H9 (cell line): ENCODE measurements around the gene BRPF1. TPM values are rescaled to one million over a fixed set of nuclear protein-coding genes. Genes with fewer than 3 reads are reported as not detected.

ENCODE experiments used
- DNase-seq: peaks from one replicate; pipeline ENCODE4 v3.0.0-alpha.2; 2017
- H2AFZ ChIP-seq: one replicate; pipeline ENCODE4 v1.6.1; 2013; ENCODE audit warnings: mild to moderate bottlenecking, low read length, control low read depth, moderate library complexity
- H2AK5ac ChIP-seq: 2 replicates; pipeline ENCODE4 v1.6.1; 2013; ENCODE audit warnings: low read length, control low read depth, mixed read lengths; ENCODE audit not compliant: insufficient read length
- H2BK120ac ChIP-seq: one replicate; pipeline ENCODE4 v1.6.1; 2013; ENCODE audit warnings: low read depth, mild to moderate bottlenecking, low read length, control low read depth, inconsistent platforms; ENCODE audit not compliant: poor library complexity, severe bottlenecking
- H2BK12ac ChIP-seq: 2 replicates; pipeline ENCODE4 v1.6.1; 2013; ENCODE audit warnings: low read length, control low read depth, mixed read lengths, low read depth; ENCODE audit not compliant: insufficient read length
- H2BK15ac ChIP-seq: 2 replicates; pipeline ENCODE4 v1.6.1; 2013; ENCODE audit warnings: low read depth, low read length, control low read depth
- H2BK20ac ChIP-seq: one replicate; pipeline ENCODE4 v1.6.1; 2013; ENCODE audit warnings: low read depth, mild to moderate bottlenecking, low read length, control low read depth, inconsistent platforms; ENCODE audit not compliant: poor library complexity, severe bottlenecking
- H2BK5ac ChIP-seq: 2 replicates; pipeline ENCODE4 v1.6.1; 2013; ENCODE audit warnings: low read length, control low read depth, mixed read lengths; ENCODE audit not compliant: insufficient read length
- H3K14ac ChIP-seq: 2 replicates; pipeline ENCODE4 v1.6.1; 2013; ENCODE audit warnings: low read length, control low read depth; ENCODE audit not compliant: insufficient read depth
- H3K18ac ChIP-seq: 2 replicates; pipeline ENCODE4 v1.6.1; 2013; ENCODE audit warnings: low read depth, mild to moderate bottlenecking, mixed read lengths, low read length, control low read depth; ENCODE audit not compliant: insufficient read length
- H3K23ac ChIP-seq: 2 replicates; pipeline ENCODE4 v1.6.1; 2013; ENCODE audit warnings: low read length, control low read depth, mixed read lengths, low read depth; ENCODE audit not compliant: insufficient read length
- H3K23me2 ChIP-seq: 2 replicates; pipeline ENCODE4 v1.6.1; 2013; ENCODE audit warnings: low read depth, mild to moderate bottlenecking, mixed read lengths, low read length, control low read depth; ENCODE audit not compliant: insufficient read length, poor library complexity, severe bottlenecking
- H3K27ac ChIP-seq: 2 replicates; pipeline ENCODE4 v1.5.1; 2013; ENCODE audit warnings: low read length, control low read depth, mixed read lengths, low read depth; ENCODE audit not compliant: insufficient read length
- H3K27me3 ChIP-seq: 2 replicates; pipeline ENCODE4 v1.6.1; 2013; ENCODE audit warnings: low read length, control low read depth, inconsistent platforms; ENCODE audit not compliant: insufficient read depth
- H3K4ac ChIP-seq: 2 replicates; pipeline ENCODE4 v1.6.1; 2013; ENCODE audit warnings: low read depth, mild to moderate bottlenecking, control low read depth, inconsistent platforms, low read length, moderate library complexity
- H3K4me1 ChIP-seq: 2 replicates; pipeline ENCODE4 v1.6.1; 2013; ENCODE audit warnings: low read length, control low read depth, inconsistent platforms; ENCODE audit not compliant: insufficient read depth
- H3K4me2 ChIP-seq: 2 replicates; pipeline ENCODE4 v1.6.1; 2013; ENCODE audit warnings: low read length, control low read depth, mixed read lengths; ENCODE audit not compliant: insufficient read length, insufficient read depth
- H3K56ac ChIP-seq: 2 replicates; pipeline ENCODE4 v1.6.1; 2013; ENCODE audit warnings: low read depth, mild to moderate bottlenecking, mixed read lengths, low read length, control low read depth; ENCODE audit not compliant: insufficient read length
- H3K79me1 ChIP-seq: 2 replicates; pipeline ENCODE4 v1.6.1; 2013; ENCODE audit warnings: low read depth, mild to moderate bottlenecking, moderate library complexity, low read length, control low read depth, inconsistent platforms; ENCODE audit not compliant: insufficient read depth, poor library complexity, severe bottlenecking
- H3K79me2 ChIP-seq: 2 replicates; pipeline ENCODE4 v1.6.1; 2013; ENCODE audit warnings: low read length, control low read depth, inconsistent platforms; ENCODE audit not compliant: insufficient read depth
- H3K9ac ChIP-seq: 2 replicates; pipeline ENCODE4 v1.6.1; 2013; ENCODE audit warnings: low read length, control low read depth, mixed read lengths; ENCODE audit not compliant: insufficient read length; ENCODE audit errors: extremely low read depth
- H3K9me3 ChIP-seq: one replicate; pipeline ENCODE4 v1.6.1; 2013; ENCODE audit warnings: low read depth, low read length, inconsistent platforms; ENCODE audit not compliant: control insufficient read depth
- H3T11ph ChIP-seq: one replicate; pipeline ENCODE4 v1.6.1; 2013; ENCODE audit warnings: mild to moderate bottlenecking, low read length, control low read depth, inconsistent platforms
- H4K20me1 ChIP-seq: one replicate; pipeline ENCODE4 v1.6.1; 2013; ENCODE audit not compliant: control insufficient read depth, insufficient read length, insufficient read depth
- H4K5ac ChIP-seq: 2 replicates; pipeline ENCODE4 v1.6.1; 2013; ENCODE audit warnings: low read depth, mild to moderate bottlenecking, mixed read lengths, low read length, control low read depth; ENCODE audit not compliant: insufficient read length
- H4K8ac ChIP-seq: replicated peaks from 2 replicates; pipeline ENCODE4 v1.6.1; 2013; ENCODE audit warnings: low read length, control low read depth, mixed read lengths, low read depth; ENCODE audit not compliant: insufficient read length
- H4K91ac ChIP-seq: 2 replicates; pipeline ENCODE4 v1.6.1; 2013; ENCODE audit warnings: low read depth, mild to moderate bottlenecking, moderate library complexity, mixed read lengths, low read length, control low read depth; ENCODE audit not compliant: insufficient read length
- H3K27ac Mint-ChIP-seq, 3 experiments: 2 replicates in 2 of 3; 3 replicates in 1 of 3; pipeline ENCODE4 v1.8.0; 2020 to 2021; ENCODE audit warnings: mixed read lengths in 3 of 3, mild to moderate bottlenecking in 1 of 3, moderate library complexity in 1 of 3
- H3K27me3 Mint-ChIP-seq: 2 replicates; pipeline ENCODE4 v1.8.0; 2021; ENCODE audit warnings: low read depth, mild to moderate bottlenecking, moderate library complexity, mixed read lengths
- H3K36me3 Mint-ChIP-seq, 3 experiments: 2 replicates in 2 of 3; 3 replicates in 1 of 3; pipeline ENCODE4 v1.8.0; 2020 to 2021; ENCODE audit warnings: low read depth in 3 of 3, mixed read lengths in 3 of 3; ENCODE audit not compliant: insufficient read depth in 1 of 3
- H3K4me1 Mint-ChIP-seq, 2 experiments: 2 replicates each; pipeline ENCODE4 v1.8.0; 2020; ENCODE audit warnings: mixed read lengths in 2 of 2
- H3K4me3 Mint-ChIP-seq, 2 experiments: 2 replicates in 1 of 2; 3 replicates in 1 of 2; pipeline ENCODE4 v1.8.0; 2020 to 2021; ENCODE audit warnings: mild to moderate bottlenecking in 2 of 2, mixed read lengths in 2 of 2, moderate library complexity in 1 of 2
- H3K9me3 Mint-ChIP-seq, 2 experiments: 2 replicates in 1 of 2; 3 replicates in 1 of 2; pipeline ENCODE4 v1.8.0; 2020; ENCODE audit warnings: mild to moderate bottlenecking in 2 of 2, mixed read lengths in 2 of 2, moderate library complexity in 1 of 2
- CTCF ChIP-seq: fragments of 200-600 bp; sonication (generic); conservative IDR thresholded peaks from 3 replicates; pipeline ENCODE4 v1.8.0; 2021; ENCODE audit warnings: antibody characterized with exemption, mild to moderate bottlenecking
- WGBS: extraction: QIAGEN DNeasy Blood & Tissue Kit; methylation state at CpG from one replicate; pipeline ENCODE4 v1.1.7; 2013; ENCODE audit warnings: missing lambda C conversion rate, low lambda C conversion rate, mixed read lengths; ENCODE audit not compliant: insufficient read length; ENCODE audit errors: extremely low coverage; 5-methylcytosine and 5-hydroxymethylcytosine counted together
- total RNA-seq: library from RNA; stranded (reverse); gene quantifications from 2 replicates; pipeline ENCODE4 v1.2.1, GENCODE V29; 2021

BRPF1 gene
- total RNA-seq, 1 experiment from 2014 or later: 38.6 TPM

GRCh38 chr3:9791790-9792404 is 60.4 kb downstream of the BRPF1 start:
- Histone ChIP-seq H3K9ac (peak overlapping the region; percentile 61), H3K4ac (no peak overlapping the region; the same call in 1 of the 2 replicates), H4K5ac (no peak overlapping the region), H3K4me1 (no peaks in the 10 kb centered on the region), H4K91ac (no peak overlapping the region), H3K18ac (no peak overlapping the region), H2BK5ac (no peak overlapping the region), H2BK120ac (peak overlapping the region; percentile 3), H3K79me1 (no peaks in the 10 kb centered on the region), H3K56ac (no peak overlapping the region), H3K14ac (peak overlapping the region; percentile 32; the same call in 1 of the 2 replicates), H4K8ac (no peak overlapping the region), H3T11ph (no peak overlapping the region), H3K23ac (no peak overlapping the region), H3K27me3 (no peaks in the 10 kb centered on the region), H2AFZ (no peak overlapping the region), H3K27ac (no peak overlapping the region), H2AK5ac (no peak overlapping the region), H4K20me1 (no peaks in the 10 kb centered on the region), H3K4me2 (peak overlapping the region; percentile 81), H3K79me2 (peaks cover 5% of the 10 kb centered on the region; the same call in 1 of the 2 replicates), H3K9me3 (no peaks in the 10 kb centered on the region), H2BK15ac (no peak overlapping the region), H2BK12ac (no peak overlapping the region), H3K23me2 (peaks cover 6% of the 10 kb centered on the region), H2BK20ac (no peak overlapping the region)
- peaks cover 10 to 19% of the 10 kb centered on the region in 2 experiments for H3K4me1 Mint-ChIP-seq
- H3K27ac Mint-ChIP-seq: peak overlapping the region; percentile 100; a peak in 4 of 7 replicates
- no CpG with 5 or more reads among the region's 14 CpGs for WGBS
- H3K27me3 Mint-ChIP-seq: peaks cover 1% of the 10 kb centered on the region; the same call in 1 of the 2 replicates
- no peak for TF ChIP-seq CTCF
- DNase-seq: no peak
- H3K36me3 Mint-ChIP-seq: peaks cover 25 to 51% (median 42%) of the 10 kb centered on the region in 3 experiments; a peak in 6 of 7 replicates
- H3K9me3 Mint-ChIP-seq: no peaks in the 10 kb centered on the region
- H3K4me3 Mint-ChIP-seq: peak overlapping the region; percentile 94 to 95
